ENCODE data around the gene DIP2C.

GRCh38 chr10:363152-363551 is 326.3 kb downstream of the DIP2C start:
- TF ChIP-seq CTCF (IDR thresholded peaks at IDR 0.05) (no peak), POLR2A (IDR thresholded peaks at IDR 0.05) (no peak)
